WTC11 (cell line): ENCODE data around the gene WNK3. TPM values are rescaled to one million over a fixed set of nuclear protein-coding genes. Genes with fewer than 3 reads are reported as not detected.

Source experiments
- CDX4 ChIP-seq: fragments of 250-450 bp; sonication (Bioruptor Pico); IDR thresholded peaks from 2 replicates; pipeline ENCODE4 v1.9.0; 2021; ENCODE audit warnings: moderate library complexity, mild to moderate bottlenecking, inconsistent platforms, borderline replicate concordance
- EMX1 ChIP-seq: fragments of 250-450 bp; sonication (Bioruptor Pico); IDR thresholded peaks from 2 replicates; pipeline ENCODE4 v1.8.0; 2021; ENCODE audit warnings: mild to moderate bottlenecking
- ETV6 ChIP-seq: sonication (generic); formaldehyde crosslinking; IDR thresholded peaks from 2 replicates; pipeline ENCODE4 v1.8.1; 2022; ENCODE audit warnings: mild to moderate bottlenecking, missing genetic modification reagents
- FOXP1 ChIP-seq: sonication (generic); formaldehyde crosslinking; IDR thresholded peaks from 2 replicates; pipeline ENCODE4 v1.8.0; 2022; ENCODE audit warnings: missing genetic modification reagents, mild to moderate bottlenecking, moderate library complexity, borderline replicate concordance
- GABPB1 ChIP-seq: sonication (generic); formaldehyde crosslinking; IDR thresholded peaks from 2 replicates; pipeline ENCODE4 v1.8.1; 2023; ENCODE audit warnings: mild to moderate bottlenecking, missing genetic modification reagents
- GTF2I ChIP-seq: fragments of 250-450 bp; sonication (Bioruptor Pico); conservative IDR thresholded peaks from 2 replicates; pipeline ENCODE4 v1.4.0; 2021; ENCODE audit warnings: mild to moderate bottlenecking
- KAT7 ChIP-seq: sonication (generic); formaldehyde crosslinking; IDR thresholded peaks from 2 replicates; pipeline ENCODE4 v1.8.1; 2023; ENCODE audit warnings: missing genetic modification reagents, mild to moderate bottlenecking, borderline replicate concordance
- MAX ChIP-seq: sonication (generic); formaldehyde crosslinking; IDR thresholded peaks from 2 replicates; pipeline ENCODE4 v1.8.0; 2022; ENCODE audit warnings: mild to moderate bottlenecking, missing genetic modification reagents
- MYBL2 ChIP-seq: sonication (generic); formaldehyde crosslinking; IDR thresholded peaks from 2 replicates; pipeline ENCODE4 v1.8.1; 2023; ENCODE audit warnings: mild to moderate bottlenecking, moderate library complexity, missing genetic modification reagents
- NFATC4 ChIP-seq: fragments of 250-450 bp; sonication (Bioruptor Pico); IDR thresholded peaks from 2 replicates; pipeline ENCODE4 v1.9.0; 2021; ENCODE audit warnings: mild to moderate bottlenecking
- NFE2L1 ChIP-seq: sonication (generic); formaldehyde crosslinking; IDR thresholded peaks from 2 replicates; pipeline ENCODE4 v1.8.1; 2023; ENCODE audit warnings: missing genetic modification reagents
- NFYB ChIP-seq: sonication (generic); formaldehyde crosslinking; conservative IDR thresholded peaks from 2 replicates; pipeline ENCODE4 v1.8.0; 2022; ENCODE audit warnings: low read depth, missing genetic modification reagents
- SP1 ChIP-seq: sonication (generic); formaldehyde crosslinking; conservative IDR thresholded peaks from 2 replicates; pipeline ENCODE4 v1.8.1; 2022; ENCODE audit warnings: missing genetic modification reagents
- STAT6 ChIP-seq: sonication (generic); formaldehyde crosslinking; conservative IDR thresholded peaks from 2 replicates; pipeline ENCODE4 v1.8.1; 2023; ENCODE audit warnings: mild to moderate bottlenecking, low read depth, missing genetic modification reagents, moderate library complexity
- ZBTB21 ChIP-seq: sonication (generic); formaldehyde crosslinking; IDR thresholded peaks from 2 replicates; pipeline ENCODE4 v1.8.1; 2023; ENCODE audit warnings: mild to moderate bottlenecking, missing genetic modification reagents, borderline replicate concordance
- ZNF138 ChIP-seq: sonication (generic); formaldehyde crosslinking; conservative IDR thresholded peaks from 2 replicates; pipeline ENCODE4 v1.8.1; 2022; ENCODE audit warnings: mild to moderate bottlenecking, moderate library complexity, missing genetic modification reagents
- ZNF219 ChIP-seq: sonication (generic); formaldehyde crosslinking; IDR thresholded peaks from 2 replicates; pipeline ENCODE4 v1.8.0; 2023; ENCODE audit warnings: missing genetic modification reagents, mild to moderate bottlenecking, borderline replicate concordance
- ZNF423 ChIP-seq: fragments of 250-450 bp; sonication (Bioruptor Pico); IDR thresholded peaks from 2 replicates; pipeline ENCODE4 v2.1.2; 2022; ENCODE audit warnings: mild to moderate bottlenecking, moderate library complexity
- ZNF532 ChIP-seq: fragments of 250-450 bp; sonication (Bioruptor Pico); IDR thresholded peaks from 2 replicates; pipeline ENCODE4 v1.9.0; 2021; ENCODE audit warnings: mild to moderate bottlenecking, borderline replicate concordance
- total RNA-seq: library from RNA; stranded (reverse); gene quantifications from 3 replicates; pipeline ENCODE4 v1.2.3, GENCODE V29; 2021
- TF ChIP-seq, protein P1 (sequence below): sonication (generic); formaldehyde crosslinking; IDR thresholded peaks from 2 replicates; pipeline ENCODE4 v1.8.1; 2022; ENCODE audit warnings: mild to moderate bottlenecking, moderate library complexity, missing genetic modification reagents
- TF ChIP-seq, protein P2 (sequence below): sonication (generic); formaldehyde crosslinking; IDR thresholded peaks from 2 replicates; pipeline ENCODE4 v1.8.1; 2022; ENCODE audit warnings: low read depth, missing genetic modification reagents, borderline replicate concordance
- TF ChIP-seq, protein P3 (sequence below): sonication (generic); formaldehyde crosslinking; IDR thresholded peaks from 2 replicates; pipeline ENCODE4 v1.8.0; 2023; ENCODE audit warnings: mild to moderate bottlenecking, missing genetic modification reagents
- TF ChIP-seq, protein P4 (sequence below): fragments of 250-450 bp; sonication (Bioruptor Pico); conservative IDR thresholded peaks from 2 replicates; pipeline ENCODE4 v1.9.0; 2021; ENCODE audit warnings: mild to moderate bottlenecking

The WNK3 gene
- total RNA-seq, 1 experiment from 2014 or later = 27.5 TPM

DNA sequence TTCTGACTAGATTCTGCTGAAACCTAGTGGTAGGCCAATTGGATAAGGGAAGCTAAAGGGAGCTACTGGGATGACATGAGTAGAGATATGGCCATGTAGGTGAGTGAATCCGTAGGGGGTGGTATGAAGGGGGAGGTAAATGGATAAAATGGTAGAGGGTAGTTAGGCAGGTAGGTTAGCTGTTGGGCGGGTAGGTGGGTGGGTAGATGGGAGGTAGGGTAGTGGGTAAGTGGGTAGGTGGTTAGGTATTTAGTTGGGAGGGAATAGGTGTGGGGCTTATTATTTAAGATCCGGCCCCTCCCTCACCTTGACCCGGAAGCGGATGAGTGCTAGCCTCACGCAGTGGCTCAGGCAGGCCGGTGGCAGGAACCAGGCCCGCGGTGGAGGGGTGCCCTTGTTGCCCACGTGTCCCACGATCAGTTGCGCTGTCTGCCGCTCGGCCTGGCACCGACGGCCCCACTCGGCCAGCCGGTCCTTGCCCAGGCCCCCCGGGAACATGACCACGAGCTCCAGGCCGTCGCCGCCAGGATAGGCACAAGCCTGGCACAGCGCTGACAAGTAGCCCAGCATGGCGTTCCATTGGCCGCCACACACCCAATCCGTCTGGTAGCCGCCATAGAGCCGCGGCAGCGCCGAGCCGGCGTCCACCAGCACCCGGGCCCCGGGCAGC, 175.5 kb downstream of the WNK3 start (continued):
- TF ChIP-seq CDX4 (no peak), ZNF532 (no peak), SP1 (peak; percentile 40; the same call in 1 of the 2 replicates), KAT7 (peak; percentile 68; the same call in 1 of the 2 replicates), ZNF423 (CRISPR knock-in tag) (no peak), GABPB1 (0 out of 2 replicates have a peak, but pooled peaks have one; percentile 16), ETV6 (CRISPR knock-in tag) (0 out of 2 replicates have a peak, but pooled peaks have one; percentile 52), GTF2I (CRISPR knock-in tag) (no peak), MYBL2 (CRISPR knock-in tag) (0 out of 2 replicates have a peak, but pooled peaks have one; percentile 19), NFATC4 (CRISPR knock-in tag) (no peak), ZNF138 (CRISPR knock-in tag) (no peak), NFE2L1 (CRISPR knock-in tag) (no peak), STAT6 (CRISPR knock-in tag) (no peak), NFYB (CRISPR knock-in tag) (no peak; the same call in 1 of the 2 replicates), ZNF219 (CRISPR knock-in tag) (no peak), FOXP1 (CRISPR knock-in tag) (peak; percentile 18; the same call in 1 of the 2 replicates), MAX (CRISPR knock-in tag) (peak; percentile 66), ZBTB21 (CRISPR knock-in tag) (no peak), EMX1 (CRISPR knock-in tag) (no peak)
- TF ChIP-seq, protein P1, sequence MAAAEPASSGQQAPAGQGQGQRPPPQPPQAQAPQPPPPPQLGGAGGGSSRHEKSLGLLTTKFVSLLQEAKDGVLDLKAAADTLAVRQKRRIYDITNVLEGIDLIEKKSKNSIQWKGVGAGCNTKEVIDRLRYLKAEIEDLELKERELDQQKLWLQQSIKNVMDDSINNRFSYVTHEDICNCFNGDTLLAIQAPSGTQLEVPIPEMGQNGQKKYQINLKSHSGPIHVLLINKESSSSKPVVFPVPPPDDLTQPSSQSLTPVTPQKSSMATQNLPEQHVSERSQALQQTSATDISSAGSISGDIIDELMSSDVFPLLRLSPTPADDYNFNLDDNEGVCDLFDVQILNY (CRISPR knock-in tag) = no peak
- TF ChIP-seq, protein P2, sequence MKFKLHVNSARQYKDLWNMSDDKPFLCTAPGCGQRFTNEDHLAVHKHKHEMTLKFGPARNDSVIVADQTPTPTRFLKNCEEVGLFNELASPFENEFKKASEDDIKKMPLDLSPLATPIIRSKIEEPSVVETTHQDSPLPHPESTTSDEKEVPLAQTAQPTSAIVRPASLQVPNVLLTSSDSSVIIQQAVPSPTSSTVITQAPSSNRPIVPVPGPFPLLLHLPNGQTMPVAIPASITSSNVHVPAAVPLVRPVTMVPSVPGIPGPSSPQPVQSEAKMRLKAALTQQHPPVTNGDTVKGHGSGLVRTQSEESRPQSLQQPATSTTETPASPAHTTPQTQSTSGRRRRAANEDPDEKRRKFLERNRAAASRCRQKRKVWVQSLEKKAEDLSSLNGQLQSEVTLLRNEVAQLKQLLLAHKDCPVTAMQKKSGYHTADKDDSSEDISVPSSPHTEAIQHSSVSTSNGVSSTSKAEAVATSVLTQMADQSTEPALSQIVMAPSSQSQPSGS (CRISPR knock-in tag) = no peak
- TF ChIP-seq, protein P3, sequence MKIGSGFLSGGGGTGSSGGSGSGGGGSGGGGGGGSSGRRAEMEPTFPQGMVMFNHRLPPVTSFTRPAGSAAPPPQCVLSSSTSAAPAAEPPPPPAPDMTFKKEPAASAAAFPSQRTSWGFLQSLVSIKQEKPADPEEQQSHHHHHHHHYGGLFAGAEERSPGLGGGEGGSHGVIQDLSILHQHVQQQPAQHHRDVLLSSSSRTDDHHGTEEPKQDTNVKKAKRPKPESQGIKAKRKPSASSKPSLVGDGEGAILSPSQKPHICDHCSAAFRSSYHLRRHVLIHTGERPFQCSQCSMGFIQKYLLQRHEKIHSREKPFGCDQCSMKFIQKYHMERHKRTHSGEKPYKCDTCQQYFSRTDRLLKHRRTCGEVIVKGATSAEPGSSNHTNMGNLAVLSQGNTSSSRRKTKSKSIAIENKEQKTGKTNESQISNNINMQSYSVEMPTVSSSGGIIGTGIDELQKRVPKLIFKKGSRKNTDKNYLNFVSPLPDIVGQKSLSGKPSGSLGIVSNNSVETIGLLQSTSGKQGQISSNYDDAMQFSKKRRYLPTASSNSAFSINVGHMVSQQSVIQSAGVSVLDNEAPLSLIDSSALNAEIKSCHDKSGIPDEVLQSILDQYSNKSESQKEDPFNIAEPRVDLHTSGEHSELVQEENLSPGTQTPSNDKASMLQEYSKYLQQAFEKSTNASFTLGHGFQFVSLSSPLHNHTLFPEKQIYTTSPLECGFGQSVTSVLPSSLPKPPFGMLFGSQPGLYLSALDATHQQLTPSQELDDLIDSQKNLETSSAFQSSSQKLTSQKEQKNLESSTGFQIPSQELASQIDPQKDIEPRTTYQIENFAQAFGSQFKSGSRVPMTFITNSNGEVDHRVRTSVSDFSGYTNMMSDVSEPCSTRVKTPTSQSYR (CRISPR knock-in tag) = no peak
- TF ChIP-seq, protein P4, sequence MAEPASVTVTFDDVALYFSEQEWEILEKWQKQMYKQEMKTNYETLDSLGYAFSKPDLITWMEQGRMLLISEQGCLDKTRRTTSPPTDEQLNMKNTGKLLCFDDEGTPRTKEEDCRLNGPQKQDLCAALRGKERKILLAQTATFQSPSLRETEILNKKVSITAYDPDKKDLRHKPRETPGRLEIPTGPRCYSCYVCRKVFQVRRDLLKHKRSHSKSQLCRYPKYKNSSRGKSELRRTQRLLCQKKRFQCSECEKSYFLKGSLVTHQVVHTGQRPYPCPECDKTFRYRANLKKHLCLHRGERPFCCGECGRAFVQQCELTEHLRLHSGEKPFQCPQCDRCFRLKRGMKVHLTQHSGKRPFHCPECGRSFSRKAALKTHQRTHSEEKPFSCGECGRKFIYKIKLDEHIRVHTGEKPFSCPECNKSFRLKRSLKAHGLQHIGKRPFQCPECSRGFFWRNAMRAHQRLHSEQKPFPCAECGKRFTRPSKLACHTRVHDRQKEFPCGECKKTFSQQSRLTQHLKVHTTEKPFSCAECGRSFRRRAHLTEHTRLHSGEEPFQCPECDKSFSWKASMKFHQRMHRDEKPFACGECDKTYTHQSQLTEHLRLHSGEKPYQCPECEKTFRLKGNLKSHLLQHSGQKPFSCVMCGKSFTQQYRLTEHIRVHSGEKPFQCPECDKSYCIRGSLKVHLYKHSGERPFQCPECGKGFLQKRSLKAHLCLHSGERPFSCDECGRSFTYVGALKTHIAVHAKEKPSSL = no peak
